GM12873 (cell line): ENCODE measurements around the gene SH3RF1.

Source experiments
- TF ChIP-seq, protein P1 (sequence below): IDR thresholded peaks from 2 replicates; pipeline ENCODE4 v1.5.1; 2012; ENCODE audit warnings: low read depth, mild to moderate bottlenecking, moderate library complexity, low read length, control low read depth; ENCODE audit not compliant: insufficient read depth; ENCODE audit errors: missing control alignments

The SH3RF1 gene

DNA sequence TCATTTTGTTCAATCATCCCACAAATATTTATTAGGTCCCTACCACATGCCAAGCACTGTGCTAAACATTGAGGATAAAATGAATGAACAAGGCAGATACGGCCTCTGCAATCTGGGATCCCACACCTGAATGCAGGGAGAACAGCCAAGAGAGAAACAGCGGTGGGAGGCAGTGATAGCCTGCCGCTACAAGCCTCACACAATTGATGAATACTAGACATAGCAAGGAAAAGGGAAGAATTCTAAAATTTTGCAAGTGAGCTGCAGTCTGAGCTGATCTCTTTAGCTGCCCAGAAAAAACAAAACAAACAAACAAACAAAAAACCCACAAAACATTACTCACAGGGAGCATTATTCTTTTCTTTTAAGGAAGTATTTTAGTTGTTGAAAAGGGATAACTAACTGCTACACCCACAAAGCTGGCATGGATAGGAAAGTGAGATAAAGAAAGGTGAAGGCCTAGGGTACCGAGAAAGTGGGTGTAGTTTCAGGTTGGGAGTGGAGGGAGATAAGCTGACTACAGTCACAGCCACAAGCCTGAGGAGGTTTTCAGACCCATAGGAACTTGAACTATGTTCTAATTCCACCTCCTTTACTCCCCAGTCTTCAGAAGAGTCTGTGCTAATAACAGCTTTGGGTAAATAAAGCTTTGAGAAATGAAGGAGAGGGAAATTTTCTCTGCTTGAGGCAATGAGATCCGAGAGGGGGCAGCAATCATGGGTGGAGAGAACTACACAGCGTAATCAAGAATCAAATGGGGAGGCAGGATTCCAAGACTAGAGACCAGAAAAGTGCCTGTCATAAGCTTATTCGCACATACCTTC, 85.4 kb downstream of the SH3RF1 start:
- TF ChIP-seq, protein P1, sequence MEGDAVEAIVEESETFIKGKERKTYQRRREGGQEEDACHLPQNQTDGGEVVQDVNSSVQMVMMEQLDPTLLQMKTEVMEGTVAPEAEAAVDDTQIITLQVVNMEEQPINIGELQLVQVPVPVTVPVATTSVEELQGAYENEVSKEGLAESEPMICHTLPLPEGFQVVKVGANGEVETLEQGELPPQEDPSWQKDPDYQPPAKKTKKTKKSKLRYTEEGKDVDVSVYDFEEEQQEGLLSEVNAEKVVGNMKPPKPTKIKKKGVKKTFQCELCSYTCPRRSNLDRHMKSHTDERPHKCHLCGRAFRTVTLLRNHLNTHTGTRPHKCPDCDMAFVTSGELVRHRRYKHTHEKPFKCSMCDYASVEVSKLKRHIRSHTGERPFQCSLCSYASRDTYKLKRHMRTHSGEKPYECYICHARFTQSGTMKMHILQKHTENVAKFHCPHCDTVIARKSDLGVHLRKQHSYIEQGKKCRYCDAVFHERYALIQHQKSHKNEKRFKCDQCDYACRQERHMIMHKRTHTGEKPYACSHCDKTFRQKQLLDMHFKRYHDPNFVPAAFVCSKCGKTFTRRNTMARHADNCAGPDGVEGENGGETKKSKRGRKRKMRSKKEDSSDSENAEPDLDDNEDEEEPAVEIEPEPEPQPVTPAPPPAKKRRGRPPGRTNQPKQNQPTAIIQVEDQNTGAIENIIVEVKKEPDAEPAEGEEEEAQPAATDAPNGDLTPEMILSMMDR = no peak

- TF ChIP-seq, protein P1 = no peak
Observed at GRCh38 chr4:169184686-169185085, 86.1 kb downstream of the SH3RF1 start.

- TF ChIP-seq, protein P1 = no peak
Observed at GRCh38 chr4:169184236-169184635, 86.5 kb downstream of the SH3RF1 start.

GRCh38 chr4:169183581-169183980, 87.2 kb downstream of the SH3RF1 start:
- TF ChIP-seq, protein P1 = no peak

- TF ChIP-seq, protein P1 = no peak
Observed at GRCh38 chr4:169179609-169180521, 90.9 kb downstream of the SH3RF1 start.

DNA sequence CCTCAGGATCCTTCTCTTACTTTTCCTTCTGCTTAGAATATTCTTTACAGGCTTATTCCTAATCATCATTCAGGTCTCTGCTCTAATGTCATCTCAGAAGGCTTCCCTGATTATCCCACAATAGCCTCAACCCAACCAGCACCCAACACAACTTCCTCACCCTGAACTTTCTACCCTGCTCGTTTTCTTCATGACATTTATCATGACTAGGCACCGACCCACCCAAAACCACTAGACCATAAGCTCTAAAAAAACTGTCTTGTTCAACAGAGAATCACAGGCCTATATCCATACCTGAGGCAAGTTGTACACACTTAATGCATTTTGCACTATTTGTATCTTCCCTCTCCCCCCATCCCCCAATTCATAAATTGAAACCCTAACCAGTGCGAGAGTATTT, 95.3 kb downstream of the SH3RF1 start:
- TF ChIP-seq, protein P1 = no peak

DNA sequence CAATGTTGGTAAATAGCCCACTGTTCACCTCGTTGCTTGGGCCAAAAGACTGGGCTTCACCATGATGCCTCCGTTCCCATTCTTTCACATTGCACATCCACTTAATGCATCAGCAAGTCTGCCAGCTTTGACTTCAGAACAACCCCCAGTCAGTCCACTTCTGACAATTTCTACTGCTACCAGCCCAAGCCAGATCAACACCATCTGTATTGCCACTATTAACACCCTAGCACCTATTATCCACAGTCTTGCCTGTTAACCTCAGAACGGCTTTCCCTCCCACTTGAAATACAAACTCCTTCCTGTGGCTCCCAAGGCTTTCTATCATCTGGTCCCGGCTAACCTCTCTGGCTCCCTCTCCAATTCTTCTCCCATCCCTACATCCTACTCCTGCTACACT, 95.7 kb downstream of the SH3RF1 start:
- TF ChIP-seq, protein P1 = no peak
